Psoas muscle (tissue), 7 donors: Measurements from ENCODE around the gene EHD4. TPM values are rescaled to one million over a fixed set of nuclear protein-coding genes. Genes with fewer than 3 reads are reported as not detected.

Source experiments
- polyA plus RNA-seq, 3 donors: library from polyadenylated mRNA; stranded (reverse); fragments of 200-250 nt; gene quantifications; one replicate each; pipeline ENCODE4 v1.2.3, GENCODE V29; 2013
- total RNA-seq, 4 donors: library from RNA; stranded (reverse); fragmentation: NEBNext Ultra II Directional in 2 of 4; extraction: Animal tissue kit (Norgen Biotek cat#: 25700) in 2 of 4; gene quantifications; one replicate each; pipeline versions ENCODE4 v1.2.1 to v1.2.4, GENCODE V29; 2021 to 2023
- donor health status: healthy with polysubstance abuse.
- donor health status: DM: no; HTN: no; CAD: no; lungs with moderate emphysema.
- donor health status: Bipolar disorder and iron deficiency.
- donor health status: healthy.
- donor health status: DM: no; HTN: no; CAD: no.
- donor health status: DM: no; HTN: no; CAD: no.
- donor health status: DM: yes; HTN: yes; CAD: no.

Gene EHD4
- total and polyA plus RNA-seq, 7 donors: 1.7 to 9.6 (median 5.3) TPM

Other genes starting within 250 kb of the EHD4 start
- gene MAPKBP1, start 198.1 kb downstream of the EHD4 start, total RNA-seq: 10 to 100 TPM in 1 of 4 donors, 1 to 10 TPM in 3; 7.1 to 10.3 (median 8.1) TPM
- 1 to 10 TPM; 2.4 to 5.3 (median 2.9) TPM for gene MAPKBP1, start 198.1 kb downstream of the EHD4 start, polyA plus RNA-seq
- gene JMJD7, start 144.5 kb downstream of the EHD4 start, total RNA-seq: 1 to 10 TPM; 5.8 to 8.0 (median 6.7) TPM
- 1 to 10 TPM; 4.4 to 6.4 (median 4.6) TPM for gene JMJD7, start 144.5 kb downstream of the EHD4 start, polyA plus RNA-seq
- 1 to 10 TPM; 1.2 to 4.3 (median 1.7) TPM for gene PLA2G4B, start 133.7 kb downstream of the EHD4 start, total RNA-seq
- 1 to 10 TPM; 1.1 to 2.2 (median 1.4) TPM for gene PLA2G4B, start 133.7 kb downstream of the EHD4 start, polyA plus RNA-seq
- under 1 TPM; 0.15 to 0.47 (median 0.29) TPM for gene SPTBN5, start 78.5 kb downstream of the EHD4 start, total RNA-seq
- under 1 TPM; 0.10 to 0.29 (median 0.13) TPM for gene SPTBN5, start 78.5 kb downstream of the EHD4 start, polyA plus RNA-seq
- under 1 TPM in 3 of 4 donors, not detected in 1; 0.08 to 0.34 (median 0.24) TPM for gene PLA2G4E, start 48.5 kb upstream of the EHD4 start, total RNA-seq
- gene PLA2G4E, start 48.5 kb upstream of the EHD4 start, polyA plus RNA-seq: under 1 TPM in 2 of 3 donors, not detected in 1; 0.01 to 0.07 TPM
- not detected for gene PLA2G4D, start 122.0 kb upstream of the EHD4 start, total RNA-seq
- gene PLA2G4D, start 122.0 kb upstream of the EHD4 start, polyA plus RNA-seq: not detected
- 1 to 10 TPM; 1.9 to 5.3 (median 3.6) TPM for gene PLA2G4F, start 184.1 kb upstream of the EHD4 start, total RNA-seq
- gene PLA2G4F, start 184.1 kb upstream of the EHD4 start, polyA plus RNA-seq: under 1 TPM; 0.20 to 0.93 (median 0.86) TPM
- 10 to 100 TPM; 37.3 to 47.8 (median 46.2) TPM for gene VPS39, start 235.7 kb upstream of the EHD4 start, total RNA-seq
- 10 to 100 TPM; 15.2 to 43.3 (median 17.7) TPM for gene VPS39, start 235.7 kb upstream of the EHD4 start, polyA plus RNA-seq